Esophagus squamous epithelium (tissue), 5 donors: Measurements from ENCODE around the gene PARD3. TPM values are rescaled to one million over a fixed set of nuclear protein-coding genes. Genes with fewer than 3 reads are reported as not detected.
A peak's percentile ranks its signal among the peaks of the same experiment; 100 is the strongest.

Experiments used
- DNase-seq: peaks from one replicate; lab custom pipeline; 2025; lab: John Stamatoyannopoulos, UW
- H3K27ac ChIP-seq, 4 donors: fragments of 200-600 bp; sonication (generic); one replicate each; pipeline ENCODE4 v1.5.1; 2016 to 2019; ENCODE audit warnings: mild to moderate bottlenecking in 1 of 4
- H3K27me3 ChIP-seq, 4 donors: fragments of 200-600 bp; sonication (generic); 1 replicate in 3 of 4; 2 replicates in 1 of 4; pipeline versions ENCODE4 v1.5.1 to v1.6.0; 2017 to 2021; ENCODE audit warnings: antibody characterized with exemption in 1 of 4
- H3K36me3 ChIP-seq, 3 donors: fragments of 200-600 bp; sonication (generic); one replicate each; pipeline ENCODE4 v1.5.1; 2016 to 2019
- H3K4me1 ChIP-seq, 3 donors: fragments of 200-600 bp; sonication (generic); one replicate each; pipeline ENCODE4 v1.5.1; 2017 to 2019
- H3K4me3 ChIP-seq, 4 donors: fragments of 200-600 bp; sonication (generic); 1 replicate in 3 of 4; 2 replicates in 1 of 4; pipeline ENCODE4 v1.5.1; 2016 to 2019; ENCODE audit warnings: mild to moderate bottlenecking in 2 of 4, moderate library complexity in 1 of 4
- H3K9me3 ChIP-seq, 3 donors: fragments of 200-600 bp; sonication (generic); one replicate each; pipeline ENCODE4 v1.5.1; 2016 to 2019
- POLR2A ChIP-seq, 4 donors: fragments of 450-650 bp; IDR thresholded peaks; one replicate each; pipeline ENCODE4 v1.6.1; 2017; ENCODE audit warnings: antibody characterized with exemption in 4 of 4, mild to moderate bottlenecking in 4 of 4, moderate library complexity in 3 of 4
- WGBS, 2 donors: methylation state at CpG; one replicate each; pipeline ENCODE4 v1.1.5; 2018; 5-methylcytosine and 5-hydroxymethylcytosine counted together
- intact Hi-C: fragments of 100-400 bp; cut with DNase I; formaldehyde crosslinking; loops from one replicate; pipeline ENCODE4 v1.15.0; 2022
- total RNA-seq, 4 donors: library from RNA; depleted of rRNA; stranded (reverse); fragments of >200 nt; gene quantifications; one replicate each; pipeline ENCODE4 v1.1.0, GENCODE V29; 2016
- TF ChIP-seq, protein P1 (sequence below), 6 experiments: fragments of 450-650 bp in 4 of 6; fragments of 200-600 bp in 2 of 6; sonication (generic) in 2 of 6; IDR thresholded peaks; one replicate each; pipeline ENCODE4 v1.5.1; 2016 to 2019; ENCODE audit warnings: antibody characterized with exemption in 6 of 6, mild to moderate bottlenecking in 4 of 6, moderate library complexity in 4 of 6
- donor health status: DM: yes; HTN: yes; CAD: no.

PARD3 gene
- total RNA-seq, 4 donors from 2014 or later: 57.3 to 114 (median 81.7) TPM

DNA sequence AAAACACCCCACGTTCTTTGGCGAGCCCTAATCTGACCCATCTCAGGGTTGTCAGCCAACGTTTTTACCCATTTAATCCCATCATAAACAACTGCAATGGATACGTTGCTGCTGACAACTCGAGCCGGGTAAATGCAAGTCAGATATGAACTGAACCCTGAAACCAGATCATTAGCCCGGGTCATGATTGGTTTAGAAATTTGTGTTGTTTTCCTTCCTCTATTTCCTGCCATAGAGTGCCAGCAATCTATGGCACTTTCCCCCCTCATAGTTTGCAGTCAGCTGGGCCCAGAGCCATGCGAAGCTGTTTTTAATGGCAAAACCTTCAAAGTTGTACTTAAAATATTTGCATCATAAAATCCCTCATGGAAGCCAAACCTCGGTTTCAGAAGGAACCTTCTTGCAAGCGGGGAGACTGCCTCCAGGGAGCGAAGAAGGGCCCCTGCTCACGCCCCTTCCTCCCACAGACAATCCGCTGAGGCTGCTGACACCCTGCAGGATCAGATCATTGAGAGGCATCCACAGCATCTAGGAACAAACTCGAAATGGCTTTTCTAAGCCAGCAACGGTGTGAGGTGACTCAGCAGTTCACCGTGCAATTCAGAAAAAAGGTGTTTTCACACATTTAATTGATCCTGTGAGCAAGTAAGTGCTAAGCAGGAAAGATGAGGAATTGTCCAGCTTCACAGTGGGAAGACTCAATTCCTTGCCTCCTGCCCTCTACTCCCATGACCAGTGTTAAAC lies 710.1 kb downstream of the PARD3 start:
- TF ChIP-seq, protein P1, sequence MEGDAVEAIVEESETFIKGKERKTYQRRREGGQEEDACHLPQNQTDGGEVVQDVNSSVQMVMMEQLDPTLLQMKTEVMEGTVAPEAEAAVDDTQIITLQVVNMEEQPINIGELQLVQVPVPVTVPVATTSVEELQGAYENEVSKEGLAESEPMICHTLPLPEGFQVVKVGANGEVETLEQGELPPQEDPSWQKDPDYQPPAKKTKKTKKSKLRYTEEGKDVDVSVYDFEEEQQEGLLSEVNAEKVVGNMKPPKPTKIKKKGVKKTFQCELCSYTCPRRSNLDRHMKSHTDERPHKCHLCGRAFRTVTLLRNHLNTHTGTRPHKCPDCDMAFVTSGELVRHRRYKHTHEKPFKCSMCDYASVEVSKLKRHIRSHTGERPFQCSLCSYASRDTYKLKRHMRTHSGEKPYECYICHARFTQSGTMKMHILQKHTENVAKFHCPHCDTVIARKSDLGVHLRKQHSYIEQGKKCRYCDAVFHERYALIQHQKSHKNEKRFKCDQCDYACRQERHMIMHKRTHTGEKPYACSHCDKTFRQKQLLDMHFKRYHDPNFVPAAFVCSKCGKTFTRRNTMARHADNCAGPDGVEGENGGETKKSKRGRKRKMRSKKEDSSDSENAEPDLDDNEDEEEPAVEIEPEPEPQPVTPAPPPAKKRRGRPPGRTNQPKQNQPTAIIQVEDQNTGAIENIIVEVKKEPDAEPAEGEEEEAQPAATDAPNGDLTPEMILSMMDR (IDR thresholded peaks at IDR 0.05): no peak
- no peak for TF ChIP-seq POLR2A (IDR thresholded peaks at IDR 0.05)
- H3K9me3 ChIP-seq: no peaks in the 10 kb centered on the region
- no peaks in the 10 kb centered on the region for H3K27me3 ChIP-seq
- peaks cover 10 to 49% (median 22%) of the 10 kb centered on the region in 3 donors for H3K4me1 ChIP-seq
- 12 to 27% methylated on average over 12 to 16 of the region's 16 CpGs for WGBS, 2 donors
- peak overlapping the region in 1 of 4 donors; percentile 82 for H3K27ac ChIP-seq
- intact Hi-C loops: no loop called here
- H3K36me3 ChIP-seq: peaks cover 0 to 4% (median 0%) of the 10 kb centered on the region in 3 donors
- no peak overlapping the region for H3K4me3 ChIP-seq
- DNase-seq: no peak

GRCh38 chr10:34102893-34103506 lies 712.1 kb downstream of the PARD3 start:
- peak overlapping the region in 3 of 4 donors; percentile 32 to 82 (median 42) for H3K27ac ChIP-seq
- H3K4me1 ChIP-seq: peaks cover 10 to 49% (median 22%) of the 10 kb centered on the region in 3 donors
- 52 to 69% methylated on average over 7 to 9 of the region's 9 CpGs for WGBS, 2 donors
- intact Hi-C loops: no loop called here
- no peak overlapping the region for H3K4me3 ChIP-seq
- TF ChIP-seq, protein P1 (IDR thresholded peaks at IDR 0.05): no peak
- no peak for TF ChIP-seq POLR2A (IDR thresholded peaks at IDR 0.05)
- no peaks in the 10 kb centered on the region for H3K36me3 ChIP-seq
- no peak for DNase-seq
- peaks cover 0 to 6% (median 0%) of the 10 kb centered on the region in 3 donors for H3K9me3 ChIP-seq
- H3K27me3 ChIP-seq: no peaks in the 10 kb centered on the region

- no peak for TF ChIP-seq POLR2A (IDR thresholded peaks at IDR 0.05)
- TF ChIP-seq, protein P1 (IDR thresholded peaks at IDR 0.05): no peak
- H3K9me3 ChIP-seq: peaks cover 0 to 6% (median 0%) of the 10 kb centered on the region in 3 donors
- WGBS, 2 donors: 38 to 48% methylated on average over 13 of the region's 15 CpGs
- peak overlapping the region in 1 of 4 donors; percentile 3 for H3K4me3 ChIP-seq
- no peaks in the 10 kb centered on the region for H3K36me3 ChIP-seq
- no peak for DNase-seq
- H3K4me1 ChIP-seq: peaks cover 10 to 49% (median 22%) of the 10 kb centered on the region in 3 donors
- peak overlapping the region; percentile 32 to 82 (median 60) for H3K27ac ChIP-seq
- no peaks in the 10 kb centered on the region for H3K27me3 ChIP-seq
- intact Hi-C loops: no loop called here
Measured at GRCh38 chr10:34102237-34102673, 712.8 kb downstream of the PARD3 start.

GRCh38 chr10:34101001-34101400 lies 714.1 kb downstream of the PARD3 start:
- intact Hi-C loops: no loop called here
- no peak overlapping the region for H3K4me3 ChIP-seq
- no peaks in the 10 kb centered on the region for H3K36me3 ChIP-seq
- H3K9me3 ChIP-seq: peaks cover 0 to 10% (median 0%) of the 10 kb centered on the region in 3 donors
- TF ChIP-seq, protein P1 (IDR thresholded peaks at IDR 0.05): no peak
- TF ChIP-seq POLR2A (IDR thresholded peaks at IDR 0.05): no peak
- H3K4me1 ChIP-seq: peaks cover 10 to 49% (median 22%) of the 10 kb centered on the region in 3 donors
- no peaks in the 10 kb centered on the region for H3K27me3 ChIP-seq
- peak overlapping the region in 3 of 4 donors; percentile 32 to 82 (median 78) for H3K27ac ChIP-seq
- DNase-seq: no peak
- 82% methylated on average over 5 of the region's 5 CpGs; no CpG with 5 or more reads in 1 of the 2 donors for WGBS, 2 donors
